ENCODE data around the gene SASH3.

Gene SASH3

DNA sequence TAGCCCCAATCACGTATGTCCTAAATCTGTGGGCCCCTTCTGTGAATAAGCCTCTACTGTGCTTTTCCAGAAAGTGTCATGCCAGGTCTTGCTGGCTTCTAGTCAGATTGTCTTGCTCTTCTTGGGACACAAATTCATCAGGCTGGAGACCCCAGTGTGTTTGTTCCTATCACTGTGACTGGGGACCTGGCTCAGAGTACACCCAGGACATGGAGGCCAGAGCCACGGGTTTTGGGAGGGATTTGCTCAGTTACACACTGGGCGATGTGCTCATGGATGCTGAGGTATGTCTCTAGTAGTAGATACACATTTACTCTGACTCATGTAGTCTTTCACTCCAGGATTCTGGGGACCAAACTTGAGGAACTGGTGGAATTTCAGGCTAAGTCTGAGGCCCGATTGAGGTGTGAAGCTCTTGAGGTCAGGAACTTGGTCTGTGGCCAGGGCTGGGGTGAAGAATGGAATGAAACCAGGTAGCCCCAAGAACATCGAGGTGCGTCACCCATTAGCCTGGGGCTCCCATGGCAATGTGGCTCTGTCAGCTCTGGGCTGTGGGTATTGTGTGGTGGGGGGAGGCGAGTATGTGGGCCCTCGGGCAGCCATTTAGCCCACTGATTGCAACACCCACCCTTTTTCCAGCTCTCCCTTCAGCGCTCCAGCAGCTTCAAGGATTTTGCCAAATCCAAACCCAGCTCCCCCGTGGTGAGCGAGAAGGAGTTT is 7.7 kb downstream of the SASH3 start:
- Histone ChIP-seq H2BK5ac (ENCODE audit: low read length) (no peak overlapping the region), H2BK15ac (ENCODE audit: low read length) (no peak overlapping the region), H3K23ac (ENCODE audit: low read depth, low read length, poor library complexity) (no peak overlapping the region), H2AK5ac (ENCODE audit: low read depth, low read length) (no peak overlapping the region), H3K9me3 (replicated peaks in 1 of 2; ENCODE audit: control insufficient read depth in 2 of 2, insufficient read depth in 1 of 2, low read depth in 1 of 2, low read length in 2 of 2) (no peaks in the 10 kb centered on the region), H3K14ac (ENCODE audit: low read length) (no peak overlapping the region), H3K4ac (ENCODE audit: low read length) (no peak overlapping the region), H3K4me2 (ENCODE audit: insufficient read depth, low read length, poor library complexity, severe bottlenecking) (no peak overlapping the region), H2BK120ac (ENCODE audit: low read depth, low read length) (no peak overlapping the region), H4K8ac (ENCODE audit: low read depth, low read length) (no peak overlapping the region), H3K79me1 (ENCODE audit: low read depth, low read length) (no peaks in the 10 kb centered on the region), H3K36me3 (replicated peaks in 1 of 2; ENCODE audit: control insufficient read depth in 2 of 2, insufficient read depth in 2 of 2, low read length in 2 of 2) (no peaks in the 10 kb centered on the region), H2BK12ac (ENCODE audit: low read length) (no peak overlapping the region), H3K18ac (ENCODE audit: low read length) (no peak overlapping the region), H3K4me1 (ENCODE audit: control insufficient read depth in 2 of 2, insufficient read depth in 1 of 2, low read depth in 1 of 2, low read length in 2 of 2) (no peaks in the 10 kb centered on the region), H4K91ac (ENCODE audit: low read depth, low read length, poor library complexity) (no peak overlapping the region), H3K9ac (ENCODE audit: low read depth, low read length, poor library complexity) (no peak overlapping the region), H3K27ac (replicated peaks; ENCODE audit: low read length) (no peak overlapping the region), H3K27me3 (ENCODE audit: control insufficient read depth in 3 of 3, insufficient read depth in 3 of 3, low read depth in 1 of 3, low read length in 3 of 3) (peaks cover 0 to 6% (median 0%) of the 10 kb centered on the region in 3 experiments), H2AFZ (ENCODE audit: low read length) (no peak overlapping the region), H3K4me3 (ENCODE audit: low read length in 2 of 2) (no peak overlapping the region)
- no peak for DNase-seq (ENCODE audit: low spot score)
- WGBS, 2 donors (ENCODE audit: extremely low coverage in 2 of 2, insufficient read length in 2 of 2, insufficient replicate concordance in 1 of 2) = no CpG with 5 or more reads among the region's 11 CpGs

DNA sequence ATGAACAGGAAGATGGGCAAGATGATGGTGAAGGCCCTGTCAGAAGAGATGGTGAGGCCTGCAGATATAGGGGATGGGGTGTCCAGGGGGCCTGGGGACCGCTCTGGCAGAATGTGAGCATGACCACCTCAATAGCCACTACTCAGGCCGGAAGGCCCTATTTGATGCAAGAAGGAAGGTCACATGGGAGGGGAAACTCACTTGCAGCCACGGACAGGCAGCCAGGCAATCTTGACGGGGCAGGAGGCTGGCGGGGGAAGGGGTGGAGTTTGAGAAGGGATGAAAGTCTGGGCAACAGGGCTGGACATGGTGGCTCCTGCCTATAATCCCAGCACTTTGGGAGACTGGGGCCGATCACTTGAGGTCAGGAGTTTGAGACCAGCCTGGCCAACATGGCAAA is 8.8 kb downstream of the SASH3 start:
- no peak overlapping the region for H2BK12ac ChIP-seq (ENCODE audit: low read length)
- H2AK5ac ChIP-seq (ENCODE audit: low read depth, low read length) = no peak overlapping the region
- no peak overlapping the region for H3K4me2 ChIP-seq (ENCODE audit: insufficient read depth, low read length, poor library complexity, severe bottlenecking)
- H3K27me3 ChIP-seq (ENCODE audit: control insufficient read depth in 3 of 3, insufficient read depth in 3 of 3, low read depth in 1 of 3, low read length in 3 of 3) = peaks cover 0 to 6% (median 0%) of the 10 kb centered on the region in 3 experiments
- no peak overlapping the region for H4K91ac ChIP-seq (ENCODE audit: low read depth, low read length, poor library complexity)
- no peaks in the 10 kb centered on the region for H3K4me1 ChIP-seq (ENCODE audit: control insufficient read depth in 2 of 2, insufficient read depth in 1 of 2, low read depth in 1 of 2, low read length in 2 of 2)
- H2BK120ac ChIP-seq (ENCODE audit: low read depth, low read length) = no peak overlapping the region
- WGBS, 2 donors (ENCODE audit: extremely low coverage in 2 of 2, insufficient read length in 2 of 2, insufficient replicate concordance in 1 of 2) = no CpG with 5 or more reads among the region's 6 CpGs
- H2BK15ac ChIP-seq (ENCODE audit: low read length) = no peak overlapping the region
- H3K36me3 ChIP-seq (replicated peaks in 1 of 2; ENCODE audit: control insufficient read depth in 2 of 2, insufficient read depth in 2 of 2, low read length in 2 of 2) = no peaks in the 10 kb centered on the region
- H3K4ac ChIP-seq (ENCODE audit: low read length) = no peak overlapping the region
- H3K4me3 ChIP-seq (ENCODE audit: low read length in 2 of 2) = no peak overlapping the region
- H3K14ac ChIP-seq (ENCODE audit: low read length) = no peak overlapping the region
- no peak overlapping the region for H3K18ac ChIP-seq (ENCODE audit: low read length)
- no peaks in the 10 kb centered on the region for H3K9me3 ChIP-seq (replicated peaks in 1 of 2; ENCODE audit: control insufficient read depth in 2 of 2, insufficient read depth in 1 of 2, low read depth in 1 of 2, low read length in 2 of 2)
- no peak overlapping the region for H3K27ac ChIP-seq (replicated peaks; ENCODE audit: low read length)
- no peak overlapping the region for H3K23ac ChIP-seq (ENCODE audit: low read depth, low read length, poor library complexity)
- H4K8ac ChIP-seq (ENCODE audit: low read depth, low read length) = no peak overlapping the region
- H2AFZ ChIP-seq (ENCODE audit: low read length) = no peak overlapping the region
- H3K9ac ChIP-seq (ENCODE audit: low read depth, low read length, poor library complexity) = no peak overlapping the region
- no peak overlapping the region for H2BK5ac ChIP-seq (ENCODE audit: low read length)
- H3K79me1 ChIP-seq (ENCODE audit: low read depth, low read length) = no peaks in the 10 kb centered on the region
- no peak for DNase-seq (ENCODE audit: low spot score)

DNA sequence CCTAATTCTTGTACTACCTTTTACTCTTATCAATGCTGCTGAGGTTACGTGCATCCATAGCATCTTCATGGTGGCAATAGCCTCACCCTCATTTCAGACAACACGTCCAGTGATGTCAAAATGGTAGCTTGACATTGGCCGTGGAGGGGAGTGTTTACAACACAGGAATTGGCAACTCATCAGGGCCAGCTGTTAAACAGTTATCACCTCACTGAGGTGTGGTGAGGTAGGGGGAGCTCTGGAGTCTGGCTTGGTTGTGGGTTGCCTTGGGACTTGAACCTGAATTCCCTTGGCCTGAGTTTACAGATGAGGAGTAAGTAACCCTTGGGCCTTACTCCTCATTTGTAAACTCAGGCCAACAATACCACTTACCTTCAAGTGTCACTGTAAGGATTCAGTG is 10.4 kb downstream of the SASH3 start:
- Histone ChIP-seq H3K36me3 (replicated peaks in 1 of 2; ENCODE audit: control insufficient read depth in 2 of 2, insufficient read depth in 2 of 2, low read length in 2 of 2) (no peaks in the 10 kb centered on the region), H4K8ac (ENCODE audit: low read depth, low read length) (no peak overlapping the region), H3K4me1 (ENCODE audit: control insufficient read depth in 2 of 2, insufficient read depth in 1 of 2, low read depth in 1 of 2, low read length in 2 of 2) (no peaks in the 10 kb centered on the region), H2AFZ (ENCODE audit: low read length) (no peak overlapping the region), H2AK5ac (ENCODE audit: low read depth, low read length) (no peak overlapping the region), H4K91ac (ENCODE audit: low read depth, low read length, poor library complexity) (no peak overlapping the region), H3K79me1 (ENCODE audit: low read depth, low read length) (no peaks in the 10 kb centered on the region), H3K18ac (ENCODE audit: low read length) (no peak overlapping the region), H3K23ac (ENCODE audit: low read depth, low read length, poor library complexity) (no peak overlapping the region), H2BK12ac (ENCODE audit: low read length) (no peak overlapping the region), H3K27me3 (ENCODE audit: control insufficient read depth in 3 of 3, insufficient read depth in 3 of 3, low read depth in 1 of 3, low read length in 3 of 3) (peaks cover 0 to 6% (median 0%) of the 10 kb centered on the region in 3 experiments), H3K4ac (ENCODE audit: low read length) (no peak overlapping the region), H3K14ac (ENCODE audit: low read length) (no peak overlapping the region), H3K9me3 (replicated peaks in 1 of 2; ENCODE audit: control insufficient read depth in 2 of 2, insufficient read depth in 1 of 2, low read depth in 1 of 2, low read length in 2 of 2) (no peaks in the 10 kb centered on the region), H2BK5ac (ENCODE audit: low read length) (no peak overlapping the region), H3K27ac (replicated peaks; ENCODE audit: low read length) (no peak overlapping the region), H3K4me3 (ENCODE audit: low read length in 2 of 2) (no peak overlapping the region), H3K4me2 (ENCODE audit: insufficient read depth, low read length, poor library complexity, severe bottlenecking) (no peak overlapping the region), H2BK15ac (ENCODE audit: low read length) (no peak overlapping the region), H3K9ac (ENCODE audit: low read depth, low read length, poor library complexity) (no peak overlapping the region), H2BK120ac (ENCODE audit: low read depth, low read length) (no peak overlapping the region)
- no peak for DNase-seq (ENCODE audit: low spot score)
- WGBS, 2 donors (ENCODE audit: extremely low coverage in 2 of 2, insufficient read length in 2 of 2, insufficient replicate concordance in 1 of 2) = no CpG with 5 or more reads among the region's 3 CpGs

DNA sequence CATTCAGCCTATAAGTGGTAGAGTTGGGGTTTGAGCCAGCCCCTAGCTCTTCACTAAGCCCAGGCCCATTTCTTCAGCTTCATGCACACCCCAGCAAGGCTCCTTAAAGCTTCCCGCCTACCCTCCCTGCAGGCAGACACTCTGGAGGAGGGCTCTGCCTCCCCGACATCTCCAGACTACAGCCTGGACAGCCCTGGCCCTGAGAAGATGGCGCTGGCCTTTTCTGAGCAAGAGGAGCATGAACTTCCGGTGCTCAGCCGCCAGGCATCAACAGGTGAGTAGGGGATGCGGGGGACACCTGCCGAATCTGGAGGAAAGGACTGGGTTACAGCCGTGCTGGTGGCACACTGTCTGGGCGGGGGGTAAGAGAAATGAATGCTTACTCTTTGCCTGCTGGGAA is 11.1 kb downstream of the SASH3 start:
- Histone ChIP-seq H3K27ac (replicated peaks; ENCODE audit: low read length) (no peak overlapping the region), H3K9me3 (replicated peaks in 1 of 2; ENCODE audit: control insufficient read depth in 2 of 2, insufficient read depth in 1 of 2, low read depth in 1 of 2, low read length in 2 of 2) (no peaks in the 10 kb centered on the region), H3K4ac (ENCODE audit: low read length) (no peak overlapping the region), H3K4me3 (ENCODE audit: low read length in 2 of 2) (no peak overlapping the region), H3K4me1 (ENCODE audit: control insufficient read depth in 2 of 2, insufficient read depth in 1 of 2, low read depth in 1 of 2, low read length in 2 of 2) (no peaks in the 10 kb centered on the region), H3K4me2 (ENCODE audit: insufficient read depth, low read length, poor library complexity, severe bottlenecking) (no peak overlapping the region), H2BK5ac (ENCODE audit: low read length) (no peak overlapping the region), H3K9ac (ENCODE audit: low read depth, low read length, poor library complexity) (no peak overlapping the region), H3K18ac (ENCODE audit: low read length) (no peak overlapping the region), H4K91ac (ENCODE audit: low read depth, low read length, poor library complexity) (no peak overlapping the region), H2AK5ac (ENCODE audit: low read depth, low read length) (no peak overlapping the region), H2BK15ac (ENCODE audit: low read length) (no peak overlapping the region), H3K79me1 (ENCODE audit: low read depth, low read length) (no peaks in the 10 kb centered on the region), H3K23ac (ENCODE audit: low read depth, low read length, poor library complexity) (no peak overlapping the region), H3K36me3 (replicated peaks in 1 of 2; ENCODE audit: control insufficient read depth in 2 of 2, insufficient read depth in 2 of 2, low read length in 2 of 2) (no peaks in the 10 kb centered on the region), H4K8ac (ENCODE audit: low read depth, low read length) (no peak overlapping the region), H2BK120ac (ENCODE audit: low read depth, low read length) (no peak overlapping the region), H3K27me3 (ENCODE audit: control insufficient read depth in 3 of 3, insufficient read depth in 3 of 3, low read depth in 1 of 3, low read length in 3 of 3) (peaks cover 0 to 6% (median 0%) of the 10 kb centered on the region in 3 experiments), H2AFZ (ENCODE audit: low read length) (no peak overlapping the region), H2BK12ac (ENCODE audit: low read length) (no peak overlapping the region), H3K14ac (ENCODE audit: low read length) (no peak overlapping the region)
- no CpG with 5 or more reads among the region's 9 CpGs for WGBS, 2 donors (ENCODE audit: extremely low coverage in 2 of 2, insufficient read length in 2 of 2, insufficient replicate concordance in 1 of 2)
- DNase-seq (ENCODE audit: low spot score) = no peak

Measured in neuronal stem cell (in vitro differentiated cells).